K562 (cell line): ENCODE data around the gene NDUFAF8.

Experiments
- BCL6 ChIP-seq: fragments of 250-450 bp; sonication (Bioruptor Pico); IDR thresholded peaks from 2 replicates; pipeline ENCODE4 v1.4.0; 2020
- BRF1 ChIP-seq: IDR thresholded peaks from 3 replicates; pipeline ENCODE4 v1.6.1; 2011; ENCODE audit warnings: borderline replicate concordance, mild to moderate bottlenecking; ENCODE audit not compliant: insufficient read length; ENCODE audit errors: extremely low read depth
- CBX5 ChIP-seq: IDR thresholded peaks from 2 replicates; pipeline ENCODE4 v1.6.1; 2014; ENCODE audit warnings: low read depth, borderline replicate concordance
- EP300 ChIP-seq: IDR thresholded peaks from 2 replicates; pipeline ENCODE4 v1.6.1; 2012; ENCODE audit warnings: low read length, improper control_type of control experiment
- MYC ChIP-seq, 2 experiments: fragments of 250-450 bp in 1 of 2; sonication (Bioruptor Pico) in 1 of 2; IDR thresholded peaks; 2 replicates each; pipeline versions ENCODE4 v1.5.1 to v1.6.1; 2012 to 2021; ENCODE audit warnings: low read depth in 2 of 2, borderline replicate concordance in 1 of 2, improper control_type of control experiment in 1 of 2, low read length in 1 of 2, mild to moderate bottlenecking in 1 of 2, moderate library complexity in 1 of 2
- POLR2AphosphoS5 ChIP-seq: IDR thresholded peaks from 2 replicates; pipeline ENCODE4 v1.6.1; 2011; ENCODE audit warnings: mild to moderate bottlenecking, low read depth, low read length, moderate library complexity; ENCODE audit not compliant: control insufficient read depth, insufficient read depth
- SREBF2 ChIP-seq: sonication (generic); formaldehyde crosslinking; IDR thresholded peaks from 2 replicates; pipeline ENCODE4 v1.4.0; 2020; ENCODE audit warnings: mild to moderate bottlenecking, missing genetic modification reagents
- ZBTB17 ChIP-seq: fragments of 450-650 bp; formaldehyde crosslinking; IDR thresholded peaks from 2 replicates; pipeline ENCODE4 v1.4.0; 2020; ENCODE audit warnings: mild to moderate bottlenecking
- TF ChIP-seq, protein P1 (sequence below), 2 experiments: fragments of 450-650 bp in 1 of 2; IDR thresholded peaks; 2 replicates each; pipeline ENCODE4 v1.6.1; 2011 to 2017; ENCODE audit warnings: low read depth in 2 of 2, antibody characterized with exemption in 1 of 2, borderline replicate concordance in 1 of 2, low read length in 1 of 2, mild to moderate bottlenecking in 1 of 2, mixed read lengths in 1 of 2; ENCODE audit not compliant: control insufficient read depth in 1 of 2

GRCh38 chr17:81270279-81270678 is 31.2 kb downstream of the NDUFAF8 start:
- TF ChIP-seq SREBF2 (CRISPR knock-in tag) = no peak
- TF ChIP-seq, protein P1, sequence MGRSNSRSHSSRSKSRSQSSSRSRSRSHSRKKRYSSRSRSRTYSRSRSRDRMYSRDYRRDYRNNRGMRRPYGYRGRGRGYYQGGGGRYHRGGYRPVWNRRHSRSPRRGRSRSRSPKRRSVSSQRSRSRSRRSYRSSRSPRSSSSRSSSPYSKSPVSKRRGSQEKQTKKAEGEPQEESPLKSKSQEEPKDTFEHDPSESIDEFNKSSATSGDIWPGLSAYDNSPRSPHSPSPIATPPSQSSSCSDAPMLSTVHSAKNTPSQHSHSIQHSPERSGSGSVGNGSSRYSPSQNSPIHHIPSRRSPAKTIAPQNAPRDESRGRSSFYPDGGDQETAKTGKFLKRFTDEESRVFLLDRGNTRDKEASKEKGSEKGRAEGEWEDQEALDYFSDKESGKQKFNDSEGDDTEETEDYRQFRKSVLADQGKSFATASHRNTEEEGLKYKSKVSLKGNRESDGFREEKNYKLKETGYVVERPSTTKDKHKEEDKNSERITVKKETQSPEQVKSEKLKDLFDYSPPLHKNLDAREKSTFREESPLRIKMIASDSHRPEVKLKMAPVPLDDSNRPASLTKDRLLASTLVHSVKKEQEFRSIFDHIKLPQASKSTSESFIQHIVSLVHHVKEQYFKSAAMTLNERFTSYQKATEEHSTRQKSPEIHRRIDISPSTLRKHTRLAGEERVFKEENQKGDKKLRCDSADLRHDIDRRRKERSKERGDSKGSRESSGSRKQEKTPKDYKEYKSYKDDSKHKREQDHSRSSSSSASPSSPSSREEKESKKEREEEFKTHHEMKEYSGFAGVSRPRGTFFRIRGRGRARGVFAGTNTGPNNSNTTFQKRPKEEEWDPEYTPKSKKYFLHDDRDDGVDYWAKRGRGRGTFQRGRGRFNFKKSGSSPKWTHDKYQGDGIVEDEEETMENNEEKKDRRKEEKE (IDR thresholded peaks at IDR 0.05; ENCODE audit: borderline replicate concordance in 1 of 2, control insufficient read depth in 1 of 2, low read depth in 2 of 2, low read length in 1 of 2) = no peak
- no peak for TF ChIP-seq BCL6
- no peak for TF ChIP-seq BRF1
- TF ChIP-seq EP300 = no peak
- no peak for TF ChIP-seq CBX5
- TF ChIP-seq ZBTB17 (CRISPR knock-in tag) = no peak
- no peak for TF ChIP-seq POLR2AphosphoS5
- TF ChIP-seq MYC (IDR thresholded peaks at IDR 0.05; ENCODE audit: low read depth, low read length) = no peak
- TF ChIP-seq MYC (CRISPR knock-in tag; IDR thresholded peaks at IDR 0.05; ENCODE audit: borderline replicate concordance, low read depth) = no peak
